Activated B cell treated with CpG ODN at 0.5 μM for 24 hours (primary cell): ENCODE data around the gene SRF. TPM values are rescaled to one million over a fixed set of nuclear protein-coding genes. Genes with fewer than 3 reads are reported as not detected.

Source experiments
- ATAC-seq: fragments of 200-7000 bp; cut with Tn5 transposase; one replicate; pipeline ENCODE4 v1.10.0; 2021; ENCODE audit warnings: low read depth, mild to moderate bottlenecking, moderate library complexity
- CTCF ChIA-PET: fragments of 350-600 bp; sonication (Branson Sonifier 250); formaldehyde crosslinking; loops from one replicate; lab custom pipeline; 2021; ENCODE audit warnings: antibody characterized with exemption; lab: Charles Lee
- POLR2A ChIA-PET: fragments of 350-600 bp; sonication (Branson Sonifier 250); formaldehyde crosslinking; loops from one replicate; lab custom pipeline; 2021; ENCODE audit warnings: antibody characterized with exemption; lab: Charles Lee
- DNase-seq: peaks from one replicate; pipeline ENCODE4 v3.0.0; 2022
- H3K27ac Mint-ChIP-seq: one replicate; pipeline ENCODE4 v1.8.0; 2020; ENCODE audit warnings: mixed read lengths
- H3K27me3 Mint-ChIP-seq: one replicate; pipeline ENCODE4 v1.8.0; 2021; ENCODE audit warnings: mixed read lengths
- H3K36me3 Mint-ChIP-seq: one replicate; pipeline ENCODE4 v1.8.0; 2021; ENCODE audit warnings: low read depth, mixed read lengths
- H3K4me1 Mint-ChIP-seq: one replicate; pipeline ENCODE4 v1.8.0; 2021; ENCODE audit warnings: mixed read lengths
- H3K4me3 Mint-ChIP-seq: one replicate; pipeline ENCODE4 v1.8.0; 2020; ENCODE audit warnings: mild to moderate bottlenecking, mixed read lengths
- H3K9me3 Mint-ChIP-seq: one replicate; pipeline ENCODE4 v1.8.0; 2020; ENCODE audit warnings: mixed read lengths
- CTCF ChIP-seq: fragments of 200-600 bp; IDR thresholded peaks from one replicate; pipeline ENCODE4 v1.8.0; 2022; ENCODE audit warnings: antibody characterized with exemption, mild to moderate bottlenecking
- intact Hi-C: fragments of 100-400 bp; cut with micrococcal nuclease; formaldehyde crosslinking; loops from one replicate; pipeline ENCODE4 v1.15.1; 2024
- total RNA-seq: library from RNA; stranded (reverse); gene quantifications from 2 replicates; pipeline ENCODE4 v1.2.3, GENCODE V29; 2022

SRF gene
- total RNA-seq, 1 donor from 2014 or later = 35.9 TPM

GRCh38 chr6:43159599-43159998 lies 11.5 kb upstream of the SRF start:
- TF ChIP-seq CTCF = no peak
- Mint-ChIP-seq H3K4me1 (no peaks in the 10 kb centered on the region), H3K9me3 (no peaks in the 10 kb centered on the region), H3K4me3 (no peak overlapping the region), H3K27me3 (no peaks in the 10 kb centered on the region), H3K27ac (no peak overlapping the region), H3K36me3 (no peaks in the 10 kb centered on the region)
- CTCF ChIA-PET = no interaction called here
- ATAC-seq = no peak
- intact Hi-C loops = no loop called here
- DNase-seq = no peak
- POLR2A ChIA-PET = interaction anchor here (0.6 kb wide), 1 partner anchor 162 kb away, joined by 5 read pairs; no protein-coding TSS in a partner anchor

GRCh38 chr6:43163899-43164298 lies 7.2 kb upstream of the SRF start:
- no peak overlapping the region for H3K27ac Mint-ChIP-seq
- H3K36me3 Mint-ChIP-seq = no peaks in the 10 kb centered on the region
- H3K4me1 Mint-ChIP-seq = no peaks in the 10 kb centered on the region
- no peaks in the 10 kb centered on the region for H3K9me3 Mint-ChIP-seq
- no peak for ATAC-seq
- ChIA-PET POLR2A (interaction anchor here (0.6 to 0.7 kb wide), 5 partner anchors 19 to 1136 kb away, joined by 3 to 6 read pairs (median 4); no protein-coding TSS in a partner anchor), CTCF (no interaction called here)
- DNase-seq = no peak
- H3K27me3 Mint-ChIP-seq = no peaks in the 10 kb centered on the region
- no peak for TF ChIP-seq CTCF
- intact Hi-C loops = no loop called here
- no peak overlapping the region for H3K4me3 Mint-ChIP-seq

GRCh38 chr6:43170417-43170930 lies 595 bp upstream of the SRF start:
- POLR2A ChIA-PET = interaction anchor here (0.7 to 1.2 kb wide), 5 partner anchors 12 to 478 kb away, joined by 3 to 5 read pairs (median 4); partner anchors contain the start of genes CUL7, CUL9 and TJAP1
- H3K4me1 Mint-ChIP-seq = peaks cover 43% of the 10 kb centered on the region
- peak overlapping the region; percentile 91 for H3K27ac Mint-ChIP-seq
- no peaks in the 10 kb centered on the region for H3K9me3 Mint-ChIP-seq
- no peaks in the 10 kb centered on the region for H3K27me3 Mint-ChIP-seq
- ATAC-seq (no peak), DNase-seq (no peak)
- H3K36me3 Mint-ChIP-seq = peaks cover 22% of the 10 kb centered on the region
- CTCF ChIA-PET = interaction anchor here (1.1 to 1.7 kb wide), 2 partner anchors 27 to 59 kb away, joined by 3 to 8 read pairs; partner anchors contain the start of gene DNPH1
- intact Hi-C loops = loop anchor here (2.0 to 5.0 kb wide), 7 partner anchors 212 to 1092 kb away; partner anchors contain the start of genes ABCC10, BICRAL, POLH and POLR1C
- H3K4me3 Mint-ChIP-seq = peak overlapping the region; percentile 94
- TF ChIP-seq CTCF = no peak

- intact Hi-C loops = loop anchor here (1.0 to 5.0 kb wide), 14 partner anchors 53 to 1091 kb away; partner anchors contain the start of genes ABCC10, BICRAL, CNPY3 and GTPBP2
- POLR2A ChIA-PET = interaction anchor here (1.0 to 3.6 kb wide), 11 partner anchors 10 to 338 kb away, joined by 3 to 35 read pairs (median 5); partner anchors contain the start of genes CNPY3, CUL7, CUL9 and DNPH1
- DNase-seq = no peak
- Mint-ChIP-seq H3K4me3 (peak overlapping the region; percentile 91), H3K36me3 (peaks cover 32% of the 10 kb centered on the region), H3K9me3 (no peaks in the 10 kb centered on the region), H3K4me1 (peaks cover 48% of the 10 kb centered on the region), H3K27ac (peak overlapping the region; percentile 85), H3K27me3 (no peaks in the 10 kb centered on the region)
- CTCF ChIA-PET = interaction anchor here (1.7 to 2.0 kb wide), 2 partner anchors 10 to 58 kb away, joined by 5 to 8 read pairs; partner anchors contain the start of genes CUL9 and DNPH1
- no peak for TF ChIP-seq CTCF
- ATAC-seq = no peak
Measured at GRCh38 chr6:43171707-43172103, 636 bp downstream of the SRF start.
